GM12878 (cell line): ENCODE measurements around the gene ING4.

Source experiments
- BACH1 ChIP-seq: fragments of 450-650 bp; IDR thresholded peaks from 2 replicates; pipeline ENCODE4 v1.6.1; 2017; ENCODE audit warnings: mild to moderate bottlenecking, borderline replicate concordance
- BHLHE40 ChIP-seq, 2 experiments: fragments of 450-650 bp in 1 of 2; IDR thresholded peaks; 2 replicates each; pipeline ENCODE4 v1.6.1; 2011 to 2017; ENCODE audit warnings: low read depth in 2 of 2, borderline replicate concordance in 1 of 2, improper control_type of control experiment in 1 of 2, low read length in 1 of 2, mild to moderate bottlenecking in 1 of 2
- EP300 ChIP-seq, 2 experiments: fragments of 150-350 bp in 1 of 2; IDR thresholded peaks; 2 replicates each; pipeline ENCODE4 v1.6.1; 2011 to 2012; ENCODE audit warnings: low read depth in 2 of 2, low read length in 2 of 2, borderline replicate concordance in 1 of 2, improper control_type of control experiment in 1 of 2, inconsistent platforms in 1 of 2; ENCODE audit not compliant: control insufficient read depth in 1 of 2
- EZH2 ChIP-seq: IDR thresholded peaks from 2 replicates; pipeline ENCODE4 v1.6.1; 2012; ENCODE audit warnings: low read depth, mild to moderate bottlenecking, control low read depth, inconsistent platforms, low read length, borderline replicate concordance; ENCODE audit not compliant: control insufficient read depth
- MEF2A ChIP-seq: IDR thresholded peaks from 2 replicates; pipeline ENCODE4 v1.6.1; 2011; ENCODE audit warnings: low read depth, mild to moderate bottlenecking, low read length, moderate library complexity; ENCODE audit not compliant: insufficient read depth
- NR2C2 ChIP-seq: IDR thresholded peaks from 2 replicates; pipeline ENCODE4 v1.6.1; 2011; ENCODE audit warnings: borderline replicate concordance, low read depth; ENCODE audit not compliant: control insufficient read depth, insufficient read length
- RAD21 ChIP-seq: IDR thresholded peaks from 2 replicates; pipeline ENCODE4 v1.6.1; 2011; ENCODE audit warnings: mild to moderate bottlenecking, low read depth, low read length, moderate library complexity; ENCODE audit not compliant: insufficient read depth
- SIN3A ChIP-seq: IDR thresholded peaks from 2 replicates; pipeline ENCODE4 v1.6.1; 2012; ENCODE audit warnings: low read depth, low read length, improper control_type of control experiment
- SP1 ChIP-seq: IDR thresholded peaks from one replicate; pipeline ENCODE4 v1.6.1; 2011; ENCODE audit warnings: low read depth, low read length
- TAF1 ChIP-seq: IDR thresholded peaks from 2 replicates; pipeline ENCODE4 v1.6.1; 2011; ENCODE audit warnings: mild to moderate bottlenecking, low read depth, low read length, borderline replicate concordance
- ZNF274 ChIP-seq: IDR thresholded peaks from one replicate; pipeline ENCODE4 v1.8.0; 2011; ENCODE audit not compliant: insufficient read length, insufficient read depth
- ZNF384 ChIP-seq: IDR thresholded peaks from 2 replicates; pipeline ENCODE4 v1.6.1; 2012; ENCODE audit warnings: low read depth, mild to moderate bottlenecking, low read length, improper control_type of control experiment, borderline replicate concordance

GRCh38 chr12:6644257-6644596 lies 18.7 kb downstream of the ING4 start:
- TF ChIP-seq EP300 (IDR thresholded peaks at IDR 0.05; ENCODE audit: borderline replicate concordance in 1 of 2, control insufficient read depth in 1 of 2, low read depth in 2 of 2, low read length in 2 of 2) (no peak), SIN3A (no peak), EZH2 (no peak), BACH1 (no peak), MEF2A (no peak), NR2C2 (no peak), TAF1 (no peak), RAD21 (no peak), ZNF384 (no peak), SP1 (no peak), BHLHE40 (IDR thresholded peaks at IDR 0.05; ENCODE audit: borderline replicate concordance in 1 of 2, low read depth in 2 of 2, low read length in 1 of 2) (no peak), ZNF274 (no peak)
